SK-N-DZ (cell line): ENCODE measurements around the gene SSB. TPM values are rescaled to one million over a fixed set of nuclear protein-coding genes. Genes with fewer than 3 reads are reported as not detected.
"Not testable (repeated sequence)": the region's sequence is repeated elsewhere in the genome, so short reads cannot be mapped to it uniquely, and the experiment has no call there.

ENCODE experiments used
- DNase-seq: peaks from one replicate; pipeline ENCODE4 v3.0.0-alpha.2; 2015; ENCODE audit warnings: low spot score
- polyA plus RNA-seq, 2 experiments: library from polyadenylated mRNA; depleted of rRNA; stranded (reverse); fragments of >200 nt; gene quantifications; 2 replicates each; pipeline ENCODE4 v1.2.3, GENCODE V29; 2014

Gene SSB
- polyA plus RNA-seq (2014; cell fraction: cytosol; rRNA removed), result 145 and 185 TPM in 2 replicates
- 293 and 350 TPM in 2 replicates for polyA plus RNA-seq (2014; cell fraction: nucleus; rRNA removed)

DNA sequence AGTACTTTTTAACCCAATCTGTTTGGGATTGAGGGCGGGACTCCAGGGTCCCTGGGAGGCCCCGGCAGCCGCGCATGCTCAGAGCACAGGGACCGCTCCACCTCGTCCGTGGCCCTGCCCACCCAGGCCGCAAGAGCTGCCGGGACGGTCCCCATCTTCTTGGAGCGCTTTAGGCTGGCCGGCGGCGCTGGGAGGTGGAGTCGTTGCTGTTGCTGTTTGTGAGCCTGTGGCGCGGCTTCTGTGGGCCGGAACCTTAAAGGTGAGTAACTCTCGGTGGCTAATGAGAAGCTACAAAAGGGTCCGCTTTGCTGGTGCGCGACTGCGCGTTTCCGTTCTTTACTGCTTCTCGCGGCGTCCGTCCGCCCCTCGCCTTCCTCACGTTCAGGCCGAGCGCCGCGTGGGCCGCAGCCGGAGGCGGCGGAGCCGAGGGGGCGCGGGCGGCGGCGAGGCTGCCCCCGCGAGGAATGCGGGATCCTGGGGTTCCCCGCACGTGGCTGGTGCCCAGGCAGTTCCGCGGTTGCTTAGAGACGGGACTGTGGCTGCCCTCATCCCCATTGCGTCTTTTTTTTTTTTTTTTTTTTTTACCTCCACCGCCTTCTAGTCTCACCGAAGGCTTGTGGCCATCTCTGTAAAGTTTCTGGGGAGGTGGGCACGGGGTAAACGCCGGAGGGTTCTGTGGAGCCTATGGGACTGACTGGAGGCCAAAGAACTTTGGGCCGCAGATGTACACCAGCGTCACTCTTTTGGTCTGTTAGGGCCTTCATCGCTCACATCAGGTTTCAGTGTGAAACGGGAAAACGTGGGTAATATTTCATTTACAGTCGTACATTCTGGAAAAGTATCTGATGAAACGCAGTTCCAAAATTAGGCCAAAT lies at the start of gene SSB:
Gene SSB (plus strand): TSS at position 154 of the 875 bp plus-strand sequence. CDS start 2,090 bp downstream, outside the sequence.
- peak; percentile 93 for DNase-seq

DNA sequence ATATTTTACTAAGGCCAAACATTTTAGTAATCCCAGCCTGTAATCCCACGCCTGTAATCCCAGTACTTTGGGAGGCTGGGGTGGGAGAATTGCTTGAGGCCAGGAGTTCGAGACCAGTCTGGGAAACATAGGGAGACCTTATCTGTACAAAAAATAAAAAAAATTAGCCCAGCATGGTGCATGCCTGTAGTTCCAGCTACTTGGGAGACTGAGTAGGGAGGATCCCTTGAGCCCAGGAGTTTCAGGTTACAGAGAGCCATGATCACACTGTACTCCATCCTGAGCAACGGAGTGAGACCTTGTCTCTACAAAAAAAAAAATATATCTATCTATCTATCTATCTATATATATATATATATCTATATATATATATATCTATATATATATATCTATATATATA lies 45.9 kb upstream of the SSB start:
- no peak for DNase-seq

DNA sequence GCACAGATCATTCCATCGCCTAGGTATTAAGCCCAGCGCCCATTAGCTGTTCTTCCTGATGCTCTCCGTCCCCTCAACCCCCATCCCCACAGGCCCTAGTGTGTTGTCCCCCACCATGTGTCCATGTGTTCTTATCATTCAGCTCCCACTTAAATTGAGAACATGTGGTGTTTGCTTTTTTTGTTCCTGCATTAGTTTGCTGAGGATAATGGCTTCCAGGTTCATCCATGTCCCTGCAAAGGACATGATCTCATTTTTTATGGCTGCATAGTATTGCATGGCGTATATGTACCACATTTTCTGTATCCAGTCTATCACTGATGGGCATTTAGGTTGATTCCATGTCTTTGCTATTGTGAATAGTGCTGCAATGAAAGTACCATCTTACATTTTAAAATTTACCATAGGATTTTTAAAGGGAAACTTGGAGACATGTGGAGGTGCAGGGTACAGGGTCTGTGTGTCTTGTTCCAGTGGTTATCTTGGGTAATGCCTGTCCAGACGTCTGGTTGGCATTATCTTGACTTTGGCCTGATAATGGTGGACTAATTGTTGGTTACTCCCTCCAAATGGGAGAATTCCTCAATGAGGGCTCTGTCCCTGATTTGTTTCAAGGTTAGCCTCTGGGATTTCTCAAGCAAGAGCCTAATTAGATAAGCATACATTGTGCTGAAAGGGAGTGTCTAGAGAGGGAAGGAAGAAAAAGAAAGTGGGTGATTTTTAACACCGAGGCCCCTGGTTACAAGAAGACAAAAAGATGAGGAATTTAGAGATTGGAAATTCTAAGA lies 43.4 kb upstream of the SSB start:
- peak; percentile 92 for DNase-seq

DNA sequence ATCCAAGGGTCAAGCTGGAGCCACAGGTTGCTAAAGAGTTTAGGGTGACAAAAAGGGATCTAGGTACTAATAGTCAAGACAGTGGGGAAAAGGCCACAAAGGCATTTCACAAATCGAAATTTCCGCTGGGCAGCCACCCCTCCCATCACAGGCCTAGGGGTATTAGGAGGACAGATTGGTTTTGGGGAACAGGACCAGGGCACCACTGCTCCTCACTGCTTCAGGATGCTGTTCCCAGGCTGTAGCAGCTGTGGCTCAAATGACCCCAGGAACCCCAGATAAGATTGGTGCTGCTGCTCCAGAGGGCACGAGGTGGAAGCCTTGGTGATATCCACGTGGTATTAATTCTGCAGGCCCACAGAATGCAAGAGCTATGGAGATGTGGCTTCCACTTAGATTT lies 42.3 kb upstream of the SSB start:
- no peak for DNase-seq

DNA sequence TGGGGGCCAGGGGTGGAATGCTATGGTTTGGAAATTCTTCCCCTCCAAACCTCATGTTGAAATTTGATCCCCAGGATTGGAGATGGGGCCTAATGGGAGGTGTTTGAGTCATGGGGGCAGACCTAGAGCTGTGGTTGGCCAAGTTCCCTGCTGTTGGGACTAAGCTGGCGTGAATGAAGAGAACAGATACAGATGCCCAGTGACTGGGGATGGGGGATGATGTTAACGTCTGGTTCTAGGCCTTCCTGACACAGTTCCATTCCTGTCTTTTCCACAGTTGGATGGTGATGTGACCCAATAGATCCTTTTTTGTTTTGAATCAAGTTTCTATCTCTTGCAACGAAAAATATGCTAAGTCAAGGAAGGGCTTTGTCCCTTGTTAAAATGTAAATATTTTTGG lies 41.3 kb upstream of the SSB start:
- no peak for DNase-seq

DNA sequence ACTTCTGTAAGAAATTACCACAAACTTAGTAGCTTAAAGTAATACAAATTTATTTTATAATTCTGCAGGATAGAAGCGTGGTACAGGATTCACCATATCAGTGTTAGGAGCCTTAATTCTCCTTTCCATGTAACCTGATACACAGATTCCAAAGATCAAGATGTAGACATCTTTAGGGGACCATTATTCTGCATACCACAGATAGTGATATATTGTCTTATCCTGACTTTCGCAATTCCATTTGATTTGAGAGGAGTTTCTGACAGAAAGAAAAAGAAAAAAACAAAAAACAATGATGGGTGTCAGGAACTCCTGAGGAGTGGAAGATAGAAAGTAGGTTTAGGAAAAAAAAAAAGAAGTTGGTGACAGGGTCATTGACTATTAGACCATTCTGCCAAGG lies 40.9 kb upstream of the SSB start:
- no peak for DNase-seq

DNA sequence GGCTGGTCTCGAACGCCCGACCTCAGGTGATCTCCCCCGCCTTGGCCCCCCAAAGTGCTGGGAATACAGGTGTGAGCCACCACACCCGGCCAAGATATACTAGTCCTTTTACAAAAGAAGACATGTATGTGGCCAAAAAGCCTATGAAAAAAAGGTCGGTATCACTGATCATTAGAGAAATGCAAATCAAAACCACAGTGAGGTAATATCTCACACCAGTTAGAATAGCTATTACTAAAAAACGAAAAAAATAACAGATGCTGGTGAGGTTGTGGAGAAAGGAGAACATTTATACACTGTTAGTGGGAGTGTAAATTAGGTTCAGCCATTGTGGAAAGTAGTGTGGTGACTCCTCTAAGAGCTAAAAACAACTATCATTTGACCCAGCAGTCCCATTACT lies 38.7 kb upstream of the SSB start:
- DNase-seq, result no peak

DNA sequence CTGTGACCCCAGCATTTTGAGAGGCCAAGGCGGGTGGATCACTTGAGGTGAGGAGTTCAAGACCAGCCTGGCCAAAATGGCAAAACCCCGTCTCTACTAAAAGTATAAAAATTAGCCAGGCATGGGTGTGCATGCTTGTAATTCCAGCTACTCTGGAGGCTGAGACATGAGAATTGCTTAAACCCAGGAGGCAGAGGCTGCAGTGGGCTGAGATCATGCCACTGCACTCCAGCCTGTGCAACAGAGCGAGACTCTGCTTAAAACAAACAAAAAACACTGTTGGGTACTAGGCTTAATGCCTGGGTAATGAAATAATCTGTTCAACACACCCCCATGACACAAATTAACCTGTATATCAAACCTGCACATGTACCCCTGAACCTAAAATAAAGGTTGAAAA lies 37.9 kb upstream of the SSB start:
- not testable (repeated sequence) for DNase-seq

DNA sequence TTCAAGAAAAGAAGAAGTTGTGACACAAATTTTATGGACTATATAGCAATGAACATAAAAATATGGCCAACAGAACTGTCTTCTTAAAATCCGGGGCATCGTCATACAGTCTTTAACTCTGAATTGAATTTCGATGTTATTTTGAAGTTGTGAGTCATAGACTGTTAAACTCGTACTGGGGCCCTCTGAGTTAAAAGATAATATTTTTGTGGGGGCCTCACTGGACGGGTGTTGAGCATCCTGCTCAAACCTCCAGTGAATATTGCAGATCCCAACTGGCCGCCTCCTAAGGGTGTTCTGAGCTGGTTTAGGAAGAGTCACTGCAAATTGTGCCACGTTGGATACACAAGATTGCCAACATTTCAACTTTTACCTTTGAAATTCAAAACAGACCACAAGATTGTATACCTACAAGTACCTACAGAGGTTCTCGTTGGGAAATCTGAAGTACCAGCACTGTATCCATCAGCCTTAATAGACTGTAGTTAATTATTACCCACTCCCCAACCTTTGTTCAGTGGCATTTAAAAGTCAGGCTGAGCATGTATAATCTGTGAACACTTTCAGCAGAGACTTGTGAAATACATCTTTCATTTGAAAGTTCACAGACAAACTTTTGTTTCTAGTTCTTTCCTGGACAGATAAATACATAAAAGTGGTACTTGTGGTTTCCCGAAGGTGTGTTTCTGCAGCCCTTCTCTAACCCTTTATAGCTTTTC lies 37.3 kb upstream of the SSB start:
- no peak for DNase-seq

DNA sequence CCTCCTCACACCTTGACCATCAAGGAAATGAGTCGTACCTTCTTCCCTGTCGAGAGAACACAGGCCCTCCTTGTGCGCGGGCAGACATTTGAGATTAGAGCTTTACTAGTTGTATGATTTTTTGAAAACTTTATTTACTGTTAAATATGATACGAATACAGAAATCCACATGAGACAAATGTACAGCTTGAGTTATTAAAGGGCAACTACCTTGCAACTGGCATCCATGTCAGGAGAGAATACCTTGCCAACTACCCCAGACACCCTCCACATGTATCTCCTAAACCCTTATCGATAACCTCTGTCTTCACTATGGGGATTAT lies 36.7 kb upstream of the SSB start:
- no peak for DNase-seq

DNA sequence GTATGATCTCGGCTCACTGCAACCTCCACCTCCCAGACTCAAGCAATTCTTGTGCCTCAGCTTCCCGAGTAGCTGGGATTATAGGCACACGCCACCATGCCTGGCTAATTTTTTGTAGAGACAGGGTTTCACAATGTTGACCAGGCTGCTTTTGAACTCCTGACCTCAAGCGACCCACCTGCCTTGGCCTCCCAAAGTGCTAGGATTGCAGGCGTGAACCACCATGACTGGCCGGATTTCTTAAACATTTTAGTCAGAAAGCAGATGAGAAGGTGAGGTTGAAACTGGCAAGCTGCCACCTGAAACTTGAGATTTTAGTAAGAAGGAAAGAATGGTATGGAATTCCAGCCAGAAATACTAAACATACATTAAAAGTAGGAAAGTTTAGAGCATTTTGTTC lies 33.1 kb upstream of the SSB start:
- no peak for DNase-seq

DNA sequence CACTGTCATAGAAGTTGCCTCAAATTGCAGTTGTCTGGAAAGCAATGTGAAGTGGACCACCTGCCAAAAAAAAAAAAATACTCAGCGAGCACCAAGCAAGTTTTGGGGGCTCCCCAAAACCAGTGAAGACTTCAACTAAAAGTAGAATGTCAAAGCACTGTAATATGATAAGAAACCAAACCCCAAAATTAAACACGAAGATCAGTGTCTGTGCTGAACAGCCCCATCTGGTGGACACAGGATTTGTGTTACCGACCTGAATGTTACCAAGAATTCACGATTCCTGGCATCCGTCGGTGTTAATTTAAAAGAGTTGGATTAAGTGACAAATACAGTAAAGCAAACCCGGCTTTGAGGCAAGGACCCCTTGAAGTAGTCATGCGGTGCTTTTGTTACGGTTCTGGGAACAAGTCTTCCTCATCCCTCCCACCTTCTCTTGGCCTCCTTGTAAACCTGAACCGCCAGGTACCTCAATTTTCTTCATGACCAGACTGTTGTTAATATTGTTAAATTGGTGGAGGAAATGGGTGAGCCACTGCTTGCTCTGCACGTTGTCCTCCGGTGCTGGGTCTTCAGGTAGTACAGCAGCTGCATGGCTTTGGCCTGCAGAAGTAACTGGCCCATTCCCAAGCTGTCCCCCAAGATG lies 31.3 kb upstream of the SSB start:
- DNase-seq, result peak; percentile 36

DNA sequence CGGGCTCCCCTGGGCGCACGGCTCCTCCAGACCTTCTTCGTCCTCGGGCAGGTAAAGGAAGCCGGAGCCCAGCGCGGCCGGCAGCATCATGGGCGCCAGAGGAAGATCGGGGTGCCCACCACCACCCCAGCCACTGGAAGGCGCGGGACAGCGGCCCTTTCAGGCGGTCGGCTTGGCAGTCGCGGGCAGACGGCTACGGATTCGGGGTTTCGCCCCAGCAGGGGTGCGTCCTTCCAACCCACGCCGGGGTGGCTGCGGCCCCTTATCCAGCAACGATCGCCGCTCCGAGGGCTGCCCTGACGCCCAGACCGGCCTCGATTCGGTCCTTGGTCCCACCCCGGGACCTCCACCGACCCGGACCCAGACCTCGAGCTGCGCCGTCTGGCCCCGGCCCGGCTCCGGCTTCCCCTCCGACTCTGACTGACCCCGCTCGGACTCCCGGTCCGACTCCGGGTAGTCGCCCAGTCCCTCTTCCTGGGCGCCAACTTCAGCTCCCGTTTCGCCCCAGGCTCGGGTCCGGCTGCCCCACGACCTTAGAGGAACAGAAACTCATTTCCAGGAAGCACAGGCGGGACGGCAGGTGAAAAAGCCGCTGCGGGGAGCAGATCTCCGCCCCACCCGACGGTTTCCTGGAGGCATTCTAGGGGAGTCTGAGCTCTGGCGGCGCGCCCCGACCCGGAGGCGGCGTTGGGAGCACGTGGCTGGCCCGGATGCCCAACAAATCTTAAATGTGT lies 30.2 kb upstream of the SSB start:
- no peak for DNase-seq

DNA sequence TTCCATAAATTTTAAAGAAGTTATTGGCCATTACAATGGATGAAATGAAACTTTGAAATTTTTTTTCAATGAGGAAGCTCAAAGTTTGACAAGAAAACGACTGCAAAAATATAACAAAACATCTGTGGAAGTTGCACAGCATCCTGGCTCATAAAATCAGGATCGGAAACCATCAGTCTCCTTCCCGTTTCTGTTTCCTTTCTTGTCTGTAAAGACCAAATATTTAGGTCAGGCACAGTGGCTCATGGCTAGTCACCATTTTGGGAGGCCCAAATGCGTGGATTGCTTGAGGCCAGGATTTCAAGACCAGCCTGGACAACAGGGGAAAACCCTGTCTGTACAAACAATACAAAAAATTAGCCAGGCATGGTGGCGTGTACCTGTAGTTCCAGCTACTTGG lies 27.6 kb upstream of the SSB start:
- no peak for DNase-seq

DNA sequence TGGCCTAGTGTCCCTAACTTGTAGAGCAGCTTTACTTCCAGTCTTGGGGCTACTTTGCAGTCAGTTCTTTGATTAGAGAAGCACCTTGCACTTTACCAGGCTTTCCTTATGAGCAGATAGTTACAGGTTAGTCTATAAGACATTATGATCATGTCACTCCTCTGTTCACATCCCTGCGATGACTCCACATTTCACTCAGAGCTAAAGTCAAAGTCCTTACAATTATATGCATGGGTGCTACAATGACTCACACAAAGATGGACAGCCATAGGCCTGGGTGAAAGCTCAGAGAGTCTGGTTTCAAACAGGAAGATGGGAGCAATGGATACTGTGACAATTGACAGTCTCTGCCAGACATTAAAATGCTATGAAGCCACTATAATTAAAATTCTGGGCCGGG lies 27.1 kb upstream of the SSB start:
- no peak for DNase-seq

DNA sequence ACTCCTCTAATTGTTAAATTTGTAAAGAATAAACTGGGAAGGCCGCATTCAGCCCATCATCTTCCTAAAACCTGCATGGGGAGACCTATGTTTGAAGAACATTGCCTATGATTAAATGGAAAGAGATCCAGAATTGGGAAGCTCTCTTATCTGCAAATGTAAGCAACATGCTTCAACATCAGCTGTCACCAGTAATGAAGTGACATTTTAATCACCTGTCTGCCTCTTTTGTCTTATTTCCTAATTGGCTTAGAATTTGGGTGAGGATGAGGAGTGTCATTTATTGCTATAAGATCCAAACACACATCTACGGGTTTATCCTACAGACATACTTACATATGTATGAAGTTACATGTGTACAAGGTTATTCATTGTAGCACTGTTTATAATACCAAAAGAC lies 26.0 kb upstream of the SSB start:
- no peak for DNase-seq

DNA sequence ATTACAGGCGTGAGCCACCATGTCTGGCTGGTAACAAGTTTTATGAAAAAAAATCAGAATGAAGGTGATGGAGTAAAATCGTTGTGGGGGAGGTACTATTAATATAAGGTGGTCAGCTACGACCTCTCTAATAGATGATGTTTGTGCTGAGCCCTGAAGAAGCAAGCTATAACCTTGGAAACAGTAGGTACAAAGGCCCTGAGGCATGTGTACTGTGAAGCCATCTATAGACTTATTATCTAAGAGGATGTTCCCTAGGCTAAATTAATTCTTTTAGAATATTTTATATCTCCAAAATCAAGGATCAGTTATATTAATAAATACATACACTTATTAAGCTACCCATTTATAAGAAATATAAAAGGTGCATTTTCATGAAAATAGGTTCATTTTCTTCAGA lies 23.3 kb upstream of the SSB start:
- DNase-seq, result no peak

DNA sequence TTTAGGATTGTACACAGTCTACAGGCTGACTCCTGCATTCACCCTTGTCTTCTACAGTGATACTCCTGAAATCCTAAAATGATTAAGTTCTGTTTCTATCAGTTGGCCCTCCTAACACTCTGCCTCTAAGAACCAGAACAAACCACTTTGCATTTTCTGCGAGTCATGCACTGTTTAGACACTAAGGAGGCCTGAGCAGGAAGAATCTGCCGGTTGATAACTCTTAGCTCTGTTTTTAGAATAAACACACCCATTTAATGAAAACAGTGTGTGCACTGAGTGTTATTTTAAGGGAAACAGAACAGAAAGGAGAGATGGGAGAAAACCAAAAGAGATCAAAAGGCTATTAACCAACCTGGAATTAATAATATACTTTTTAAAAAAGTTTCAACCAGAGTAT lies 22.9 kb upstream of the SSB start:
- DNase-seq, result no peak

DNA sequence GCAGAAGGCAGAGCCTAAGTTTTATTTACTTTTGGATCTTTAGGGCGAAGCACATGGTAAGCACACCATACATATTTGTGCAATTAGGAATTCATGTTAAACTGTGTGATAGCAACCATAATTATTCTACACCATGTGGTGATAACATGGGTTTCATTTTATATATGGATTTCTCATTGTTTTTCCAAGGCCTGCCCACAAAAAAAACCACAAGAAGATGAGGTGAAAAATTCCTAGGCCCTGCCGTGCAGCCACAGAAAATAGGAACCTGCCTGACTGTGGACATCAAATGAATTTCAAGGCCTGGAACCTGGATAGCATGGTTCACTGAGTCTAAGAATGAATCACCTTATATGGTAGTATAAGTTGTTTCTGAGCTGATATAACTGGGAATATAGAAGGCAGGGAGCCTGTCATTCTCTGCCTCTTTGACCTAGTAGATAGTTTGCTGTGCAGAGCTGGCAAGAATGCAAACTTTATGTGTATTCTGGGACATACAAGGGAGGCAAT lies 22.4 kb upstream of the SSB start:
- DNase-seq, result no peak

DNA sequence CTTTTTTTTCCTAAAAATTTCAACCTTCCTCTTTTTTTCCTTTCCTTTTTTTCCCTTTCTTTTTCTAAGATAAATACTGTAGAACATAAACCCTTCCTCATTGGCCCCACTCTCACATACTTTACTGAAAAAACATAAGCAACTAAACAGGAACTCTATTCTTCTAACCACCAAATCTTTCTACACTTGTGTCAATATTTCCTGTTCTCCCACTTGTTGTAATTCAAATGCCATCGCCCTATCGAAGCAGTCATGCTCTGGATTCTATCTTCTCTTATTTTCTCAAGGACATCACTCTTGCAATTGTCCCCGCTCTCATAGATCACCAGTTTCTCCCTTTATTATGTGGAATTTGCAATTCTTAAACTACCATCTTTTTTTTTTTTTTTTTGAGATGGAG lies 20.2 kb upstream of the SSB start:
- no peak for DNase-seq
